ENCODE results near the gene CRYBA2.

DNA sequence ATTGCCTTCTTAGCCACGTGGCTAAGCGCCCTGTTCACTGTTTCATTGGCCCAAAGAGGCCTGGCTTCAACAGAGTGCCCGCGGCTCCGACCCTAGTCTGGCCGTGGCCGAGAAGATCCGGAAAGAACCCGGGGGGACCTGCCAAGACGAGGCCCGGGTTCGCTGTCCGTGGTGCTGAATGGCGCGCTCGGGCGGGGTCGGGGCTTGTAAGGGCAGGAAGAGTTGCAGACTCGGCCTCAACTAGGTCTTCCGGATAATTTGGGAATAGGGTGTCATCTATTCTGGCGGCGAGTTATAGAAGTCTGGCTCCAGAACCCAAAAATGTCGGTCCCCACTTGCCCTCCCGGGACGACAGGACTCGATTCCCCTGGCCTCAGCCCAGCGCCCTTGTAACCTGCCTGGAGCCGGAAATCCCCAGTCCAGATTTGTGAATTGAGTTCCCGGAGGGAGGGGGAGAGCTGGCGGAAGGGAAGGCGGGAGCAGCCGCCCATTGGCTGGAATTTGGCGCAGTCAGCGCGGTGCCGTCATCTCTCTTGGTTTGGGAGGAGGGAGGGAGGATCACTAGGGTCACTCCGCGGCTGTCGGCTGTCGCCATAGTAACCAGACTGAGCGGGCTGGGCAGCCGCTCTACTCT, 30.2 kb downstream of the CRYBA2 start:
- TF ChIP-seq, protein P1, sequence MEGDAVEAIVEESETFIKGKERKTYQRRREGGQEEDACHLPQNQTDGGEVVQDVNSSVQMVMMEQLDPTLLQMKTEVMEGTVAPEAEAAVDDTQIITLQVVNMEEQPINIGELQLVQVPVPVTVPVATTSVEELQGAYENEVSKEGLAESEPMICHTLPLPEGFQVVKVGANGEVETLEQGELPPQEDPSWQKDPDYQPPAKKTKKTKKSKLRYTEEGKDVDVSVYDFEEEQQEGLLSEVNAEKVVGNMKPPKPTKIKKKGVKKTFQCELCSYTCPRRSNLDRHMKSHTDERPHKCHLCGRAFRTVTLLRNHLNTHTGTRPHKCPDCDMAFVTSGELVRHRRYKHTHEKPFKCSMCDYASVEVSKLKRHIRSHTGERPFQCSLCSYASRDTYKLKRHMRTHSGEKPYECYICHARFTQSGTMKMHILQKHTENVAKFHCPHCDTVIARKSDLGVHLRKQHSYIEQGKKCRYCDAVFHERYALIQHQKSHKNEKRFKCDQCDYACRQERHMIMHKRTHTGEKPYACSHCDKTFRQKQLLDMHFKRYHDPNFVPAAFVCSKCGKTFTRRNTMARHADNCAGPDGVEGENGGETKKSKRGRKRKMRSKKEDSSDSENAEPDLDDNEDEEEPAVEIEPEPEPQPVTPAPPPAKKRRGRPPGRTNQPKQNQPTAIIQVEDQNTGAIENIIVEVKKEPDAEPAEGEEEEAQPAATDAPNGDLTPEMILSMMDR (IDR thresholded peaks at IDR 0.05; ENCODE audit: control extremely low read depth in 1 of 3, insufficient read depth in 1 of 3, low read depth in 1 of 3, low read length in 3 of 3), result no peak
- TF ChIP-seq SIRT6 (IDR thresholded peaks at IDR 0.05; ENCODE audit: low read length) (no peak), MAFK (IDR thresholded peaks at IDR 0.05; ENCODE audit: low read depth, low read length) (peak; percentile 65; the same call in 1 of the 2 replicates), EZH2 (IDR thresholded peaks at IDR 0.05; ENCODE audit: low read depth, low read length, severe bottlenecking) (no peak), GABPA (IDR thresholded peaks at IDR 0.05; ENCODE audit: borderline replicate concordance, insufficient read depth, low read length) (0 out of 2 replicates have a peak, but pooled peaks have one; percentile 31)
